Bronchial epithelial cell (primary cell): ENCODE data around the gene CD247. TPM values are rescaled to one million over a fixed set of nuclear protein-coding genes. Genes with fewer than 3 reads are reported as not detected.

Experiments used
- DNase-seq: peaks from one replicate; pipeline ENCODE4 v3.0.0-alpha.2; 2010; ENCODE audit warnings: low read depth
- FAIRE-seq: peaks from 2 replicates; lab custom pipeline; 2011; peaks lifted over from hg19 to GRCh38; lab: Jason Lieb, UNC
- H3K27me3 ChIP-seq: 2 replicates; pipeline ENCODE4 v1.5.1; 2011; ENCODE audit warnings: low read length; ENCODE audit not compliant: control insufficient read depth, insufficient read depth
- H3K36me3 ChIP-seq: 2 replicates; pipeline ENCODE4 v1.5.1; 2011; ENCODE audit warnings: low read length; ENCODE audit not compliant: control insufficient read depth, insufficient read depth
- H3K4me3 ChIP-seq: 2 replicates; pipeline ENCODE4 v1.5.1; 2011; ENCODE audit warnings: mild to moderate bottlenecking, low read depth, low read length, control low read depth
- CTCF ChIP-seq: IDR thresholded peaks from 2 replicates; pipeline ENCODE4 v1.5.1; 2011; ENCODE audit warnings: mild to moderate bottlenecking, moderate library complexity, low read length, control low read depth, inconsistent platforms; ENCODE audit not compliant: insufficient read depth, severe bottlenecking
- total RNA-seq: library from RNA; depleted of rRNA; stranded (reverse); fragments of >200 nt; gene quantifications from 2 replicates; pipeline ENCODE4 v1.2.1, GENCODE V29; 2014

The CD247 gene
- total RNA-seq, 1 donor from 2014 or later = not detected

- Histone ChIP-seq H3K27me3 (peaks cover 4% of the 10 kb centered on the region), H3K4me3 (no peak overlapping the region), H3K36me3 (no peaks in the 10 kb centered on the region)
- FAIRE-seq = no peak
- DNase-seq = no peak
- no peak for TF ChIP-seq CTCF
Measured at GRCh38 chr1:167504467-167504827, 13.9 kb downstream of the CD247 start.

GRCh38 chr1:167503626-167504466, 14.5 kb downstream of the CD247 start:
- no peak for TF ChIP-seq CTCF
- H3K36me3 ChIP-seq = no peaks in the 10 kb centered on the region
- FAIRE-seq (no peak), DNase-seq (no peak)
- no peak overlapping the region for H3K4me3 ChIP-seq
- H3K27me3 ChIP-seq = peaks cover 4% of the 10 kb centered on the region

- TF ChIP-seq CTCF = no peak
- no peak for DNase-seq
- Histone ChIP-seq H3K27me3 (peaks cover 4% of the 10 kb centered on the region), H3K36me3 (no peaks in the 10 kb centered on the region), H3K4me3 (no peak overlapping the region)
- no peak for FAIRE-seq
Measured at GRCh38 chr1:167502719-167503462, 15.4 kb downstream of the CD247 start.

- Histone ChIP-seq H3K27me3 (peaks cover 4% of the 10 kb centered on the region), H3K4me3 (no peak overlapping the region), H3K36me3 (no peaks in the 10 kb centered on the region)
- no peak for TF ChIP-seq CTCF
- DNase-seq (no peak), FAIRE-seq (no peak)
Measured at GRCh38 chr1:167502192-167502551, 16.2 kb downstream of the CD247 start.

- DNase-seq = no peak
- TF ChIP-seq CTCF = no peak
- peaks cover 4% of the 10 kb centered on the region for H3K27me3 ChIP-seq
- no peak overlapping the region for H3K4me3 ChIP-seq
- H3K36me3 ChIP-seq = no peaks in the 10 kb centered on the region
- no peak for FAIRE-seq
Measured at GRCh38 chr1:167501515-167502191, 16.7 kb downstream of the CD247 start.
